DND-41 (cell line): ENCODE measurements around the gene RPS24.
"Not testable (repeated sequence)": the region's sequence is repeated elsewhere in the genome, so short reads cannot be mapped to it uniquely, and the experiment has no call there.

Experiments used
- ATAC-seq: fragments of 200-7000 bp; cut with Tn5 transposase; 3 replicates; pipeline ENCODE4 v1.9.1; 2021; ENCODE audit warnings: low read depth; ENCODE audit not compliant: insufficient read depth
- DNase-seq: peaks from one replicate; pipeline ENCODE4 v3.0.0-alpha.2; 2020
- H2AFZ ChIP-seq: 2 replicates; pipeline ENCODE4 v1.6.0; 2012; ENCODE audit warnings: low read depth, low read length
- H3K27ac ChIP-seq: 2 replicates; pipeline ENCODE4 v1.5.1; 2012; ENCODE audit warnings: low read length, inconsistent platforms
- H3K27me3 ChIP-seq: fragments of 200-600 bp; sonication (generic); 2 replicates; pipeline ENCODE4 v1.6.0; 2012; ENCODE audit warnings: low read length, mild to moderate bottlenecking, inconsistent platforms; ENCODE audit not compliant: insufficient read depth, poor library complexity
- H3K36me3 ChIP-seq: 2 replicates; pipeline ENCODE4 v1.5.1; 2012; ENCODE audit warnings: low read length, inconsistent platforms; ENCODE audit not compliant: insufficient read depth
- H3K4me1 ChIP-seq: 2 replicates; pipeline ENCODE4 v1.5.1; 2012; ENCODE audit warnings: mild to moderate bottlenecking, low read length; ENCODE audit not compliant: insufficient read depth
- H3K4me2 ChIP-seq: 2 replicates; pipeline ENCODE4 v1.6.0; 2012; ENCODE audit warnings: mild to moderate bottlenecking, moderate library complexity, low read length, inconsistent platforms; ENCODE audit not compliant: insufficient read depth
- H3K4me3 ChIP-seq, 2 experiments: fragments of 200-600 bp in 1 of 2; shearing (Covaris generic) in 1 of 2; 2 replicates each; pipeline ENCODE4 v1.5.1; 2012 to 2016; ENCODE audit warnings: inconsistent platforms in 2 of 2, low read length in 2 of 2, mild to moderate bottlenecking in 2 of 2, low read depth in 1 of 2, moderate library complexity in 1 of 2
- H3K79me2 ChIP-seq: 2 replicates; pipeline ENCODE4 v1.6.0; 2012; ENCODE audit warnings: low read length, inconsistent platforms; ENCODE audit not compliant: insufficient read depth
- H3K9ac ChIP-seq: 2 replicates; pipeline ENCODE4 v1.6.0; 2012; ENCODE audit warnings: low read depth, mild to moderate bottlenecking, inconsistent platforms, low read length, moderate library complexity
- H3K9me3 ChIP-seq: 2 replicates; pipeline ENCODE4 v1.5.1; 2012; ENCODE audit warnings: low read length, moderate library complexity, mild to moderate bottlenecking, inconsistent platforms; ENCODE audit not compliant: insufficient read depth, severe bottlenecking
- H4K20me1 ChIP-seq: 2 replicates; pipeline ENCODE4 v1.6.0; 2012; ENCODE audit warnings: low read length; ENCODE audit not compliant: insufficient read depth
- EZH2 ChIP-seq: IDR thresholded peaks from 3 replicates; pipeline ENCODE4 v1.6.1; 2012; ENCODE audit warnings: borderline replicate concordance, low read depth, mild to moderate bottlenecking, moderate library complexity, low read length, inconsistent platforms; ENCODE audit not compliant: severe bottlenecking
- TF ChIP-seq, protein P1 (sequence below): IDR thresholded peaks from 2 replicates; pipeline ENCODE4 v1.5.1; 2012; ENCODE audit warnings: borderline replicate concordance, low read length, moderate library complexity, mild to moderate bottlenecking; ENCODE audit not compliant: poor library complexity, severe bottlenecking; ENCODE audit errors: extremely low read depth

The RPS24 gene

DNA sequence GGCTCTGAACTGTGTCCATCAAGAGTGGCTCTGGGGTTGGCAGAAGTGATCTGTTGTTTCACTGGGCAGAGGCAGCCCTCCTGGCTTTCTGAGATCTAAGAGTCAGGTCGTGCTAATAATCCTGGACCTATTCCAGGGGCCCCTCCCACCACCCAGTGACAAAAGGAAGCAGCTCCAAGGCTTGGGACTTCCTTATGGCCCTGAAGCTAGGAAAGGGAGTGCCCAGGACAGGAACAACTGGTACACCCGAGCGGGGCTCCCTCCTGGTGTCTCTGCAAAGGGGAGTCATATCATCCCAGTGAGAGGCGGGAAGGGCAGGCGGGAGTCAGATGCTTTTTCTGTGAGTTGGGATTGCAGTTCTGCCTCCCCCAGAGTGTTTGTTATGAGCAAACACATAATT, 32.3 kb downstream of the RPS24 start:
- H3K9ac ChIP-seq: no peak overlapping the region
- ATAC-seq: no peak
- H3K4me3 ChIP-seq: no peak overlapping the region
- no peaks in the 10 kb centered on the region for H3K79me2 ChIP-seq
- no peak for DNase-seq
- no peaks in the 10 kb centered on the region for H3K27me3 ChIP-seq
- peaks cover 40% of the 10 kb centered on the region for H3K4me1 ChIP-seq
- no peaks in the 10 kb centered on the region for H3K9me3 ChIP-seq
- H3K4me2 ChIP-seq: peak overlapping the region; percentile 7; the same call in 1 of the 2 replicates
- H2AFZ ChIP-seq: no peak overlapping the region
- TF ChIP-seq, protein P1, sequence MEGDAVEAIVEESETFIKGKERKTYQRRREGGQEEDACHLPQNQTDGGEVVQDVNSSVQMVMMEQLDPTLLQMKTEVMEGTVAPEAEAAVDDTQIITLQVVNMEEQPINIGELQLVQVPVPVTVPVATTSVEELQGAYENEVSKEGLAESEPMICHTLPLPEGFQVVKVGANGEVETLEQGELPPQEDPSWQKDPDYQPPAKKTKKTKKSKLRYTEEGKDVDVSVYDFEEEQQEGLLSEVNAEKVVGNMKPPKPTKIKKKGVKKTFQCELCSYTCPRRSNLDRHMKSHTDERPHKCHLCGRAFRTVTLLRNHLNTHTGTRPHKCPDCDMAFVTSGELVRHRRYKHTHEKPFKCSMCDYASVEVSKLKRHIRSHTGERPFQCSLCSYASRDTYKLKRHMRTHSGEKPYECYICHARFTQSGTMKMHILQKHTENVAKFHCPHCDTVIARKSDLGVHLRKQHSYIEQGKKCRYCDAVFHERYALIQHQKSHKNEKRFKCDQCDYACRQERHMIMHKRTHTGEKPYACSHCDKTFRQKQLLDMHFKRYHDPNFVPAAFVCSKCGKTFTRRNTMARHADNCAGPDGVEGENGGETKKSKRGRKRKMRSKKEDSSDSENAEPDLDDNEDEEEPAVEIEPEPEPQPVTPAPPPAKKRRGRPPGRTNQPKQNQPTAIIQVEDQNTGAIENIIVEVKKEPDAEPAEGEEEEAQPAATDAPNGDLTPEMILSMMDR: no peak
- no peak for TF ChIP-seq EZH2
- H3K27ac ChIP-seq: no peak overlapping the region
- H3K36me3 ChIP-seq: no peaks in the 10 kb centered on the region
- no peaks in the 10 kb centered on the region for H4K20me1 ChIP-seq

DNA sequence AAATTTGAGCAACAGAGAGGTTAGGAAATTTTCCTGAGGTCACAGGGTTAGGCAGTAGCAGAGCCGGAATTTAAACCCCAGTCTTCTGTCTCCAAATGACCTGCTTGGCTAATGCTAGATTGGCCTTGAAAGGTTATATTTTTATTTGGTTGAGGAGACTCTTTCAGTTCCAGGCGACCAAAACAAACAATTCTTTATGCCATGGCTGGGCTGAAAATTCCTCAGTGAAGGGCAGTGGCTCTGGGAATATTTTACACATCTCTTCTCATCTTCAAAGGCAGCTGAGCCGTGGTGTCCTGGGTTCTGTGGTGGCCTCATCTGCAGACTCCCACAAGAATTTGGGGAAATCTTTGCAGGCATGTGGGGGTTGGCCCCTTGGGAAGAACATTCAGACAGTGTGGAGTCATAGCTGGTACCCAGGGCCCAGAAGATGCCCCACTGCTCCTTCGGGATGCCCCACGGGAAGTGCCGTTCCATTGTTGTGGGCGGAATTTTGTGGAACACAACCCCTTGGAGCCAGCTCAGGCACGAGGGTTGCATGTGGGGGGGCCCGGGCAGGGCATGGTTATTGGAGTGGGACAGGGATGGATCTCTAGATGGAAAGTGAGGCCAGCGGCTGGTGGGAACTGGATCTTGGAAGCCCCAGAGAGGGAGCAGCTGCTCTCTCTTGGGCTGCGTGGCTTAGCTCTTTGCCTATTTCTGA, 33.2 kb downstream of the RPS24 start:
- TF ChIP-seq EZH2: no peak
- TF ChIP-seq, protein P1: no peak
- no peak overlapping the region for H3K4me2 ChIP-seq

DNA sequence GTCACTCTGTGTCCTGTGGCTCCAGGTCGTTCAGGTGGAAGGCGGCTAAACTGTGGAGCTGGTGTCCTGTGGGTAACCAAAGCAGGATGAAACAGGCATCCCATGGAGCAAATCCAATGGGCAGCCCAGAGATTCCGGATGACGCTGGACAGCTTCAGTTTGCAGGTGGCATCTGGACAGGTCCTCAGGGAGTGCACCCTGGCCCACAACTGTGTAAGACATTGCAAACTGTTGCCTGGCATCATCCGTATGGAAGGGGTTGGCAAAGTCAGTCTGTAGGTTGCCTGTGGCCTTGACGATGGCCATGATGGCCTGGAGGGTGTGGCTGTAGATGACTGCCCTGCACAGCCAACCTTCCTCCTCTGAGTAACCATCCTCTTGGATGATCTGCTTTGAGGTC, 35.5 kb downstream of the RPS24 start:
- no peaks in the 10 kb centered on the region for H3K79me2 ChIP-seq
- H3K27ac ChIP-seq: no peak overlapping the region
- no peak for ATAC-seq
- no peaks in the 10 kb centered on the region for H3K27me3 ChIP-seq
- no peaks in the 10 kb centered on the region for H4K20me1 ChIP-seq
- H3K36me3 ChIP-seq: no peaks in the 10 kb centered on the region
- no peak overlapping the region for H3K9ac ChIP-seq
- no peak overlapping the region for H2AFZ ChIP-seq
- DNase-seq: no peak
- no peak overlapping the region for H3K4me3 ChIP-seq
- TF ChIP-seq, protein P1: no peak
- no peak for TF ChIP-seq EZH2
- no peak overlapping the region for H3K4me2 ChIP-seq
- H3K4me1 ChIP-seq: peaks cover 13% of the 10 kb centered on the region
- H3K9me3 ChIP-seq: no peaks in the 10 kb centered on the region

More for the DNA sequence above, 33.2 kb downstream of the RPS24 start:
- Histone ChIP-seq H3K36me3 (no peaks in the 10 kb centered on the region), H2AFZ (no peak overlapping the region), H3K27me3 (no peaks in the 10 kb centered on the region), H3K9me3 (no peaks in the 10 kb centered on the region), H3K79me2 (no peaks in the 10 kb centered on the region), H3K4me1 (peaks cover 33% of the 10 kb centered on the region), H3K4me3 (no peak overlapping the region), H3K9ac (no peak overlapping the region), H3K27ac (no peak overlapping the region), H4K20me1 (no peaks in the 10 kb centered on the region)
- no peak for DNase-seq
- ATAC-seq: no peak

DNA sequence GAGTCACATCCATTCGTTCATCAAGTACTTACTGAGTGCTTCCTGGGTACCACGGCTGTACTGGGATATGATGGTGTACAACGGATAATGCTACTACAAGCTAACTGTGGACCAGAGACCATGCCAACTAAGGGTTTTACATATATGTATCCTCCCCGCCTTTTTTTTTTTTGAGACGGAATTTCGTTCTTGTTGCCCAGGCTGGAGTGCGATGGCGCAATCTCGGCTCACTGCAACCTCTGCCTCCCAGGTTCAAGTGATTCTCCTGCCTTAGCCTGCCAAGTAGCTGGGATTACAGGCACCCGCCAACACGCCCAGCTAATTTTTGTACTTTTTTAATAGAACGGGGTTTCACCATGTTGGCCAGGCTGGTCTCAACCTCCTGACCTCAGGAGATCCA, 36.4 kb downstream of the RPS24 start:
- H2AFZ ChIP-seq, H3K36me3 ChIP-seq, H3K4me3 ChIP-seq, H3K27me3 ChIP-seq, H3K27ac ChIP-seq, H3K9me3 ChIP-seq, ATAC-seq, H4K20me1 ChIP-seq, H3K9ac ChIP-seq, DNase-seq, H3K4me2 ChIP-seq, H3K79me2 ChIP-seq: not testable (repeated sequence)
- H3K4me1 ChIP-seq: peaks cover 13% of the 10 kb centered on the region
